Neutrophil (primary cell): ENCODE results near the gene TYRO3.
"Not testable (repeated sequence)": the region's sequence is repeated elsewhere in the genome, so short reads cannot be mapped to it uniquely, and the experiment has no call there.

ENCODE experiments used
- H3K27ac ChIP-seq: fragments of 200-600 bp; sonication (generic); 2 replicates; pipeline ENCODE4 v1.5.1; 2016; ENCODE audit warnings: mild to moderate bottlenecking, moderate library complexity
- H3K27me3 ChIP-seq: fragments of 200-600 bp; sonication (generic); 2 replicates; pipeline ENCODE4 v1.6.0; 2016; ENCODE audit warnings: mild to moderate bottlenecking
- H3K36me3 ChIP-seq: fragments of 200-600 bp; sonication (generic); 2 replicates; pipeline ENCODE4 v1.5.1; 2017
- H3K4me1 ChIP-seq, 2 experiments: fragments of 200-600 bp in 1 of 2; sonication (generic) in 1 of 2; 1 replicate in 1 of 2; 2 replicates in 1 of 2; pipeline versions ENCODE4 v1.5.1 to v1.6.1; 2013 to 2016; ENCODE audit warnings: low read depth in 1 of 2, low read length in 1 of 2, mild to moderate bottlenecking in 1 of 2, moderate library complexity in 1 of 2; ENCODE audit not compliant: control insufficient read depth in 1 of 2, insufficient read depth in 1 of 2
- H3K4me3 ChIP-seq, 2 experiments: fragments of 200-600 bp in 1 of 2; sonication (generic) in 1 of 2; 1 replicate in 1 of 2; 2 replicates in 1 of 2; pipeline ENCODE4 v1.5.1; 2013 to 2016; ENCODE audit warnings: low read depth in 1 of 2, low read length in 1 of 2, mild to moderate bottlenecking in 1 of 2, moderate library complexity in 1 of 2
- H3K9me3 ChIP-seq: fragments of 200-600 bp; sonication (generic); 2 replicates; pipeline ENCODE4 v1.5.1; 2016
- TF ChIP-seq, protein P1 (sequence below): fragments of 200-600 bp; sonication (generic); IDR thresholded peaks from 2 replicates; pipeline ENCODE4 v1.5.1; 2016; ENCODE audit warnings: antibody characterized with exemption

TYRO3 gene

GRCh38 chr15:41568350-41569017, 9.5 kb downstream of the TYRO3 start:
- Histone ChIP-seq H3K27me3 (peaks cover 8% of the 10 kb centered on the region), H3K4me1 (no peaks in the 10 kb centered on the region), H3K27ac (no peak overlapping the region), H3K4me3 (no peak overlapping the region), H3K9me3 (no peaks in the 10 kb centered on the region), H3K36me3 (no peaks in the 10 kb centered on the region)
- TF ChIP-seq, protein P1, sequence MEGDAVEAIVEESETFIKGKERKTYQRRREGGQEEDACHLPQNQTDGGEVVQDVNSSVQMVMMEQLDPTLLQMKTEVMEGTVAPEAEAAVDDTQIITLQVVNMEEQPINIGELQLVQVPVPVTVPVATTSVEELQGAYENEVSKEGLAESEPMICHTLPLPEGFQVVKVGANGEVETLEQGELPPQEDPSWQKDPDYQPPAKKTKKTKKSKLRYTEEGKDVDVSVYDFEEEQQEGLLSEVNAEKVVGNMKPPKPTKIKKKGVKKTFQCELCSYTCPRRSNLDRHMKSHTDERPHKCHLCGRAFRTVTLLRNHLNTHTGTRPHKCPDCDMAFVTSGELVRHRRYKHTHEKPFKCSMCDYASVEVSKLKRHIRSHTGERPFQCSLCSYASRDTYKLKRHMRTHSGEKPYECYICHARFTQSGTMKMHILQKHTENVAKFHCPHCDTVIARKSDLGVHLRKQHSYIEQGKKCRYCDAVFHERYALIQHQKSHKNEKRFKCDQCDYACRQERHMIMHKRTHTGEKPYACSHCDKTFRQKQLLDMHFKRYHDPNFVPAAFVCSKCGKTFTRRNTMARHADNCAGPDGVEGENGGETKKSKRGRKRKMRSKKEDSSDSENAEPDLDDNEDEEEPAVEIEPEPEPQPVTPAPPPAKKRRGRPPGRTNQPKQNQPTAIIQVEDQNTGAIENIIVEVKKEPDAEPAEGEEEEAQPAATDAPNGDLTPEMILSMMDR: no peak

GRCh38 chr15:41569232-41569631, 10.2 kb downstream of the TYRO3 start:
- H3K4me3 ChIP-seq, H3K27me3 ChIP-seq, H3K36me3 ChIP-seq, H3K27ac ChIP-seq, H3K4me1 ChIP-seq, H3K9me3 ChIP-seq: not testable (repeated sequence)

GRCh38 chr15:41570764-41571163, 11.8 kb downstream of the TYRO3 start:
- Histone ChIP-seq H3K4me3 (no peak overlapping the region), H3K27me3 (no peaks in the 10 kb centered on the region), H3K36me3 (no peaks in the 10 kb centered on the region), H3K9me3 (no peaks in the 10 kb centered on the region), H3K4me1 (no peaks in the 10 kb centered on the region), H3K27ac (no peak overlapping the region)
- TF ChIP-seq, protein P1: no peak

GRCh38 chr15:41571948-41572347, 12.9 kb downstream of the TYRO3 start:
- Histone ChIP-seq H3K36me3 (no peaks in the 10 kb centered on the region), H3K27me3 (no peaks in the 10 kb centered on the region), H3K4me3 (no peak overlapping the region), H3K4me1 (no peaks in the 10 kb centered on the region), H3K27ac (no peak overlapping the region), H3K9me3 (no peaks in the 10 kb centered on the region)
- TF ChIP-seq, protein P1: no peak

GRCh38 chr15:41572866-41573265, 13.9 kb downstream of the TYRO3 start:
- Histone ChIP-seq H3K9me3 (no peaks in the 10 kb centered on the region), H3K36me3 (no peaks in the 10 kb centered on the region), H3K27ac (no peak overlapping the region), H3K4me1 (no peaks in the 10 kb centered on the region), H3K27me3 (no peaks in the 10 kb centered on the region), H3K4me3 (no peak overlapping the region)
- TF ChIP-seq, protein P1: no peak

DNA sequence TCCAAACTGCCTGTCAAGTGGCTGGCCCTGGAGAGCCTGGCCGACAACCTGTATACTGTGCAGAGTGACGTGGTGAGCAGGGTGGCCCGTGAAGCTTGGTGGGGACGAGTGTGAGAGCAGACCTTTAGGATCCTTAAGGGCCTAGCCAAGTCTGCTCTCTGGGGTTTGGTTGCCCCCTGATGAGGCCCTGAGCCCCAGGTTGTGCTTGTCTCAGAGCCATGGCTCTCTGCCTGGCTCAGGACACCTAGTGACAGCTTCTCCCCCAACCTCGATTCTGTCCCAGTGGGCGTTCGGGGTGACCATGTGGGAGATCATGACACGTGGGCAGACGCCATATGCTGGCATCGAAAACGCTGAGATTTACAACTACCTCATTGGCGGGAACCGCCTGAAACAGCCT, 14.4 kb downstream of the TYRO3 start:
- Histone ChIP-seq H3K27ac (no peak overlapping the region), H3K4me3 (no peak overlapping the region), H3K36me3 (no peaks in the 10 kb centered on the region), H3K4me1 (no peaks in the 10 kb centered on the region), H3K27me3 (no peaks in the 10 kb centered on the region), H3K9me3 (no peaks in the 10 kb centered on the region)
- TF ChIP-seq, protein P1: no peak
